Stomach (tissue), 4 donors: Measurements from ENCODE around the gene MSANTD4.

Experiments
- CTCF ChIP-seq, 7 experiments: fragments of 450-650 bp in 4 of 7; fragments of 200-600 bp in 3 of 7; sonication (generic) in 3 of 7; IDR thresholded peaks; one replicate each; pipeline ENCODE4 v1.5.1; 2016 to 2019; ENCODE audit warnings: antibody characterized with exemption in 7 of 7, control low read depth in 2 of 7, mild to moderate bottlenecking in 1 of 7
- POLR2A ChIP-seq, 4 donors: fragments of 450-650 bp; IDR thresholded peaks; one replicate each; pipeline ENCODE4 v1.6.1; 2016; ENCODE audit warnings: antibody characterized with exemption in 4 of 4, control low read depth in 2 of 4, mild to moderate bottlenecking in 1 of 4, moderate library complexity in 1 of 4
- POLR2AphosphoS5 ChIP-seq, 3 donors: sonication (generic); formaldehyde crosslinking; IDR thresholded peaks; one replicate each; pipeline ENCODE4 v1.6.1; 2016; ENCODE audit warnings: antibody characterized with exemption in 3 of 3

GRCh38 chr11:106017093-106017492, 4.9 kb downstream of the MSANTD4 start:
- TF ChIP-seq POLR2A (IDR thresholded peaks at IDR 0.05) (no peak), CTCF (IDR thresholded peaks at IDR 0.05) (no peak), POLR2AphosphoS5 (IDR thresholded peaks at IDR 0.05) (no peak)
